Endothelial cell of umbilical vein (primary cell): ENCODE results near the gene MDFI.

ENCODE experiments used
- EZH2 ChIP-seq: IDR thresholded peaks from 2 replicates; pipeline ENCODE4 v1.6.1; 2012; ENCODE audit warnings: borderline replicate concordance, low read depth, mild to moderate bottlenecking, moderate library complexity, low read length, inconsistent platforms; ENCODE audit not compliant: severe bottlenecking
- POLR2A ChIP-seq: IDR thresholded peaks from 2 replicates; pipeline ENCODE4 v1.6.1; 2012; ENCODE audit warnings: low read depth, mild to moderate bottlenecking, control low read depth, low read length
- TF ChIP-seq, protein P1 (sequence below), 2 donors: IDR thresholded peaks; 1 replicate in 1 of 2; 2 replicates in 1 of 2; pipeline ENCODE4 v1.5.1; 2011; ENCODE audit warnings: low read length in 2 of 2, mild to moderate bottlenecking in 2 of 2, moderate library complexity in 2 of 2, control low read depth in 1 of 2, inconsistent platforms in 1 of 2, low read depth in 1 of 2; ENCODE audit not compliant: insufficient read depth in 1 of 2; ENCODE audit errors: extremely low read depth in 1 of 2

- TF ChIP-seq POLR2A (no peak), EZH2 (no peak)
- TF ChIP-seq, protein P1, sequence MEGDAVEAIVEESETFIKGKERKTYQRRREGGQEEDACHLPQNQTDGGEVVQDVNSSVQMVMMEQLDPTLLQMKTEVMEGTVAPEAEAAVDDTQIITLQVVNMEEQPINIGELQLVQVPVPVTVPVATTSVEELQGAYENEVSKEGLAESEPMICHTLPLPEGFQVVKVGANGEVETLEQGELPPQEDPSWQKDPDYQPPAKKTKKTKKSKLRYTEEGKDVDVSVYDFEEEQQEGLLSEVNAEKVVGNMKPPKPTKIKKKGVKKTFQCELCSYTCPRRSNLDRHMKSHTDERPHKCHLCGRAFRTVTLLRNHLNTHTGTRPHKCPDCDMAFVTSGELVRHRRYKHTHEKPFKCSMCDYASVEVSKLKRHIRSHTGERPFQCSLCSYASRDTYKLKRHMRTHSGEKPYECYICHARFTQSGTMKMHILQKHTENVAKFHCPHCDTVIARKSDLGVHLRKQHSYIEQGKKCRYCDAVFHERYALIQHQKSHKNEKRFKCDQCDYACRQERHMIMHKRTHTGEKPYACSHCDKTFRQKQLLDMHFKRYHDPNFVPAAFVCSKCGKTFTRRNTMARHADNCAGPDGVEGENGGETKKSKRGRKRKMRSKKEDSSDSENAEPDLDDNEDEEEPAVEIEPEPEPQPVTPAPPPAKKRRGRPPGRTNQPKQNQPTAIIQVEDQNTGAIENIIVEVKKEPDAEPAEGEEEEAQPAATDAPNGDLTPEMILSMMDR (IDR thresholded peaks at IDR 0.05; ENCODE audit: extremely low read depth in 1 of 2, insufficient read depth in 1 of 2, low read depth in 1 of 2, low read length in 2 of 2), result no peak
These were observed 16.0 kb downstream of the MDFI start for GRCh38 chr6:41654151-41654697.
